HepG2 (cell line): ENCODE data around the gene RAB15. TPM values are rescaled to one million over a fixed set of nuclear protein-coding genes. Genes with fewer than 3 reads are reported as not detected.

Experiments used
- ATAC-seq: fragments of 200-7000 bp; cut with Tn5 transposase; 3 replicates; pipeline ENCODE4 v1.9.1; 2020; ENCODE audit warnings: mild to moderate bottlenecking, moderate library complexity
- BruUV-seq: library from RNA; stranded (reverse); fragments of 400-500 nt; replicated peaks from 2 replicates; lab custom pipeline; 2021; lab: Mats Ljungman, UMichigan
- CTCF ChIA-PET: fragments of 300-600 bp; formaldehyde crosslinking; extraction: SDS; loops from one replicate; lab custom pipeline; 2021; ENCODE audit warnings: low total read pairs, inconsistent platforms, low intra/inter-chr PET ratio; lab: Yijun Ruan, JAX
- POLR2A ChIA-PET: fragments of 350-600 bp; sonication (Branson Sonifier 250); formaldehyde crosslinking; loops from one replicate; lab custom pipeline; 2020; ENCODE audit warnings: antibody characterized with exemption, inconsistent platforms; lab: Yijun Ruan, JAX
- DNase-seq: peaks from one replicate; pipeline ENCODE4 v3.0.0-alpha.2; 2015; ENCODE audit warnings: low spot score
- FAIRE-seq: peaks from 3 replicates; lab custom pipeline; 2011; peaks lifted over from hg19 to GRCh38; lab: Jason Lieb, UNC
- H2AFZ ChIP-seq: one replicate; pipeline ENCODE4 v1.6.1; 2011; ENCODE audit warnings: low read length, inconsistent platforms
- H3K27ac ChIP-seq: fragments of 300-600 bp; 3 replicates; pipeline ENCODE4 v1.8.0; 2011; ENCODE audit warnings: mixed run types, mild to moderate bottlenecking, mixed read lengths, low read length, inconsistent platforms; ENCODE audit not compliant: insufficient read depth; ENCODE audit errors: extremely low read length
- H3K27me3 ChIP-seq, 2 experiments: fragments of 200-600 bp in 1 of 2; 2 replicates in 1 of 2; 3 replicates in 1 of 2; pipeline versions ENCODE4 v1.6.0 to v1.8.0; 2011; ENCODE audit warnings: low read length in 2 of 2, mild to moderate bottlenecking in 2 of 2, moderate library complexity in 2 of 2, inconsistent platforms in 1 of 2; ENCODE audit not compliant: insufficient read depth in 2 of 2, control insufficient read depth in 1 of 2
- H3K36me3 ChIP-seq, 2 experiments: fragments of 200-600 bp in 1 of 2; replicated peaks in 1 of 2; 2 replicates in 1 of 2; 3 replicates in 1 of 2; pipeline versions ENCODE4 v1.5.1 to v1.8.0; 2011; ENCODE audit warnings: low read length in 2 of 2, inconsistent platforms in 1 of 2; ENCODE audit not compliant: insufficient read depth in 2 of 2, control insufficient read depth in 1 of 2
- H3K4me1 ChIP-seq: 2 replicates; pipeline ENCODE4 v1.5.1; 2012; ENCODE audit warnings: low read length, inconsistent platforms; ENCODE audit not compliant: insufficient read depth
- H3K4me2 ChIP-seq: 2 replicates; pipeline ENCODE4 v1.6.0; 2011; ENCODE audit warnings: low read depth, low read length, inconsistent platforms
- H3K4me3 ChIP-seq, 3 experiments: fragments of 200-600 bp in 1 of 3; sonication (generic), shearing (Covaris generic) in 1 of 3; replicated peaks in 1 of 3; 2 replicates each; pipeline ENCODE4 v1.5.1; 2011 to 2016; ENCODE audit warnings: low read length in 3 of 3, inconsistent platforms in 2 of 3, low read depth in 2 of 3, mild to moderate bottlenecking in 2 of 3, control low read depth in 1 of 3, mixed read lengths in 1 of 3; ENCODE audit not compliant: insufficient read depth in 1 of 3
- H3K79me2 ChIP-seq: one replicate; pipeline ENCODE4 v1.6.1; 2011; ENCODE audit warnings: low read length, inconsistent platforms; ENCODE audit not compliant: insufficient read depth
- H3K9ac ChIP-seq: 2 replicates; pipeline ENCODE4 v1.6.0; 2011; ENCODE audit warnings: mild to moderate bottlenecking, low read depth, low read length, inconsistent platforms; ENCODE audit not compliant: insufficient read depth
- H3K9me3 ChIP-seq: 2 replicates; pipeline ENCODE4 v1.5.1; 2012; ENCODE audit warnings: mild to moderate bottlenecking, low read length
- H4K20me1 ChIP-seq: 2 replicates; pipeline ENCODE4 v1.6.0; 2011; ENCODE audit warnings: inconsistent platforms, mild to moderate bottlenecking, low read length, moderate library complexity; ENCODE audit not compliant: insufficient read depth
- ASH2L ChIP-seq: fragments of 300-600, 200-600 bp; sonication (generic); IDR thresholded peaks from 2 replicates; pipeline ENCODE4 v1.7.0; 2017; ENCODE audit warnings: low read depth, mild to moderate bottlenecking, moderate library complexity, mixed read lengths, low read length; ENCODE audit not compliant: insufficient read length
- ATF7 ChIP-seq, 2 experiments: fragments of 450-650 bp in 1 of 2; sonication (generic) in 1 of 2; formaldehyde crosslinking in 1 of 2; IDR thresholded peaks; 2 replicates each; pipeline versions ENCODE4 v1.4.0 to v1.6.1; 2016 to 2020; ENCODE audit warnings: antibody characterized with exemption in 1 of 2, mild to moderate bottlenecking in 1 of 2, missing genetic modification reagents in 1 of 2
- CEBPZ ChIP-seq: IDR thresholded peaks from 2 replicates; pipeline ENCODE4 v1.6.1; 2012; ENCODE audit warnings: low read length, improper control_type of control experiment
- CREM ChIP-seq, 2 experiments: sonication (generic) in 1 of 2; formaldehyde crosslinking in 1 of 2; IDR thresholded peaks; 2 replicates each; pipeline versions ENCODE4 v1.4.0 to v1.6.1; 2016 to 2020; ENCODE audit warnings: antibody characterized with exemption in 1 of 2, mild to moderate bottlenecking in 1 of 2, missing genetic modification reagents in 1 of 2
- GATAD2A ChIP-seq: IDR thresholded peaks from 2 replicates; pipeline ENCODE4 v1.6.1; 2016
- JDP2 ChIP-seq: sonication (generic); formaldehyde crosslinking; IDR thresholded peaks from 2 replicates; pipeline ENCODE4 v1.8.1; 2022; ENCODE audit warnings: missing genetic modification reagents, borderline replicate concordance
- JUND ChIP-seq: sonication (generic); formaldehyde crosslinking; IDR thresholded peaks from 2 replicates; pipeline ENCODE4 v1.8.0; 2022; ENCODE audit warnings: mild to moderate bottlenecking, missing genetic modification reagents
- KDM2A ChIP-seq: sonication (generic); formaldehyde crosslinking; IDR thresholded peaks from 2 replicates; pipeline ENCODE4 v1.4.0; 2020; ENCODE audit warnings: low read depth, missing genetic modification reagents, borderline replicate concordance
- NCOA1 ChIP-seq: sonication (generic); formaldehyde crosslinking; IDR thresholded peaks from 2 replicates; pipeline ENCODE4 v1.9.0; 2021; ENCODE audit warnings: missing genetic modification reagents
- NR2C2 ChIP-seq: sonication (generic); formaldehyde crosslinking; IDR thresholded peaks from 2 replicates; pipeline ENCODE4 v1.4.0; 2020; ENCODE audit warnings: missing genetic modification reagents, mild to moderate bottlenecking, moderate library complexity, borderline replicate concordance
- PHF5A ChIP-seq: IDR thresholded peaks from one replicate; pipeline ENCODE4 v1.6.1; 2018; ENCODE audit warnings: low read depth, missing genetic modification reagents; ENCODE audit not compliant: unreplicated experiment
- POLR2AphosphoS5 ChIP-seq: IDR thresholded peaks from 2 replicates; pipeline ENCODE4 v1.6.1; 2012; ENCODE audit warnings: low read depth, low read length
- POLR2G ChIP-seq: fragments of 200-400 bp; formaldehyde crosslinking; IDR thresholded peaks from 2 replicates; pipeline ENCODE4 v1.6.1; 2018; ENCODE audit warnings: mild to moderate bottlenecking, low read depth, low read length, moderate library complexity
- PPARG ChIP-seq: conservative IDR thresholded peaks from 2 replicates; pipeline ENCODE4 v1.6.1; 2016; ENCODE audit warnings: missing biosample characterization, missing genetic modification reagents
- SATB2 ChIP-seq: sonication (generic); formaldehyde crosslinking; IDR thresholded peaks from 2 replicates; pipeline ENCODE4 v1.5.0; 2020; ENCODE audit warnings: missing genetic modification reagents
- SIX1 ChIP-seq: sonication (generic); formaldehyde crosslinking; IDR thresholded peaks from 2 replicates; pipeline ENCODE4 v1.4.0; 2020; ENCODE audit warnings: missing genetic modification reagents, borderline replicate concordance
- YY1 ChIP-seq: IDR thresholded peaks from 2 replicates; pipeline ENCODE4 v1.6.1; 2011; ENCODE audit warnings: low read length, low read depth, moderate library complexity, mild to moderate bottlenecking; ENCODE audit not compliant: insufficient read depth, insufficient replicate concordance
- ZNF574 ChIP-seq: sonication (generic); formaldehyde crosslinking; IDR thresholded peaks from 2 replicates; pipeline ENCODE4 v1.4.0; 2020; ENCODE audit warnings: missing genetic modification reagents
- ZNF709 ChIP-seq: sonication (generic); formaldehyde crosslinking; IDR thresholded peaks from 2 replicates; pipeline ENCODE4 v1.5.0; 2020; ENCODE audit warnings: mild to moderate bottlenecking, missing genetic modification reagents
- WGBS: methylation state at CpG from one replicate; pipeline ENCODE4 v1.1.6; 2017; ENCODE audit warnings: low lambda C conversion rate; 5-methylcytosine and 5-hydroxymethylcytosine counted together
- in situ Hi-C: cut with HindIII; loops from 2 replicates; pipeline ENCODE4 v1.10.0; 2017; ENCODE audit warnings: low pct_unique_long_range_greater_than_20kb; ENCODE audit not compliant: extremely low pct_ligation_motif_present
- intact Hi-C: fragments of 100-400 bp; cut with micrococcal nuclease; formaldehyde crosslinking; loops from one replicate; pipeline ENCODE4 v1.10.0; 2022; ENCODE audit not compliant: unreplicated experiment
- polyA plus RNA-seq, 8 experiments: library from polyadenylated mRNA; depleted of rRNA in 3 of 8; stranded (reverse) in 7 of 8; unstranded in 1 of 8; fragments of >200 nt; fragmentation: Illumina TruSeq in 4 of 8; extraction: Trizol in 4 of 8; gene quantifications; 2 replicates each; pipeline versions ENCODE4 v1.2.1 to v1.2.3, GENCODE V29; 2011 to 2016; ENCODE audit warnings: low read depth in 4 of 8, missing spikeins in 1 of 8, mixed read lengths in 1 of 8; ENCODE audit not compliant: insufficient read depth in 1 of 8
- total RNA-seq, 5 experiments: library from RNA; depleted of rRNA; stranded (reverse); fragments of >200 nt; fragmentation: Illumina TruSeq; extraction: Trizol; gene quantifications; 2 replicates each; pipeline ENCODE4 v1.2.3, GENCODE V29; 2016; ENCODE audit warnings: low read depth in 1 of 5

Gene RAB15
- total and polyA plus RNA-seq, 2 of the 13 experiments (the other 11 are each of a cell fraction or from before 2014, with no cell fraction given) = 7.4 to 18.5 TPM

- Histone ChIP-seq H3K36me3 (peaks cover 0 to 5% of the 10 kb centered on the region in 2 experiments; a peak in 1 of 5 replicates), H4K20me1 (no peaks in the 10 kb centered on the region), H2AFZ (no peak overlapping the region), H3K4me1 (peaks cover 57% of the 10 kb centered on the region), H3K27ac (peak overlapping the region; percentile 79), H3K9me3 (no peaks in the 10 kb centered on the region), H3K4me3 (peak overlapping the region in 1 of 3 experiments; percentile 54; a peak in 3 of 6 replicates), H3K79me2 (no peaks in the 10 kb centered on the region), H3K9ac (no peak overlapping the region; the same call in 1 of the 2 replicates), H3K27me3 (no peaks in the 10 kb centered on the region), H3K4me2 (peak overlapping the region; percentile 78)
- intact Hi-C loops = no loop called here
- ChIA-PET CTCF (no interaction called here), POLR2A (interaction anchor here (0.7 to 2.3 kb wide), 9 partner anchors 9 to 38 kb away, joined by 3 to 31 read pairs (median 4); partner anchors contain the start of gene FNTB)
- 37% methylated on average over 8 of the region's 8 CpGs for WGBS
- FAIRE-seq (peak; percentile 15), ATAC-seq (peak; percentile 55), DNase-seq (peak; percentile 35)
- no TSS peak for BruUV-seq
- in situ Hi-C loops = no loop called here
- TF ChIP-seq GATAD2A (CRISPR knock-in tag) (no peak), JUND (CRISPR knock-in tag) (no peak), ATF7 (IDR thresholded peaks at IDR 0.05) (no peak), ATF7 (CRISPR knock-in tag; IDR thresholded peaks at IDR 0.05) (0 out of 2 replicates have a peak, but pooled peaks have one; percentile 32), SIX1 (CRISPR knock-in tag) (no peak), YY1 (no peak), PPARG (CRISPR knock-in tag) (peak; percentile 3; the same call in 1 of the 2 replicates), JDP2 (CRISPR knock-in tag) (no peak), CREM (IDR thresholded peaks at IDR 0.05) (no peak), CREM (CRISPR knock-in tag; IDR thresholded peaks at IDR 0.05) (no peak), NCOA1 (CRISPR knock-in tag) (no peak), POLR2AphosphoS5 (no peak), KDM2A (CRISPR knock-in tag) (no peak), ZNF574 (no peak), NR2C2 (CRISPR knock-in tag) (peak; percentile 43; the same call in 1 of the 2 replicates), SATB2 (CRISPR knock-in tag) (no peak), POLR2G (peak; percentile 47; the same call in 1 of the 2 replicates), ASH2L (peak; percentile 37), ZNF709 (CRISPR knock-in tag) (no peak), CEBPZ (no peak), PHF5A (peak; percentile 27)
These were observed 23.4 kb downstream of the RAB15 start for GRCh38 chr14:64948612-64949210.
